CD4-positive, alpha-beta memory T cell (primary cell): ENCODE results near the gene NFATC1. TPM values are rescaled to one million over a fixed set of nuclear protein-coding genes. Genes with fewer than 3 reads are reported as not detected.
A peak's percentile ranks its signal among the peaks of the same experiment; 100 is the strongest.

Experiments used
- CTCF ChIA-PET: fragments of 350-600 bp; sonication (Branson Sonifier 250); formaldehyde crosslinking; loops from one replicate; lab custom pipeline; 2021; ENCODE audit warnings: inconsistent platforms; ENCODE audit not compliant: partially characterized antibody; lab: Charles Lee
- POLR2A ChIA-PET: fragments of 350-600 bp; sonication (Branson Sonifier 250); formaldehyde crosslinking; loops from one replicate; lab custom pipeline; 2021; ENCODE audit not compliant: partially characterized antibody; lab: Charles Lee
- DNase-seq, 5 donors: peaks; one replicate each; pipeline versions ENCODE4 v3.0.0 to v3.0.0-alpha.2; 2020 to 2022; ENCODE audit warnings: mixed read lengths in 1 of 5
- H3K27ac ChIP-seq: one replicate; pipeline ENCODE4 v1.7.0; 2013; ENCODE audit warnings: low read depth, low read length
- H3K27me3 ChIP-seq: 2 replicates; pipeline ENCODE4 v1.7.0; 2013; ENCODE audit warnings: mild to moderate bottlenecking, low read length, moderate library complexity; ENCODE audit not compliant: insufficient read depth
- H3K36me3 ChIP-seq: 2 replicates; pipeline ENCODE4 v1.7.0; 2013; ENCODE audit warnings: mild to moderate bottlenecking, low read length, moderate library complexity; ENCODE audit not compliant: insufficient read depth
- H3K4me1 ChIP-seq: 2 replicates; pipeline ENCODE4 v1.7.0; 2013; ENCODE audit warnings: mild to moderate bottlenecking, low read length, moderate library complexity; ENCODE audit not compliant: insufficient read depth
- H3K4me3 ChIP-seq, 2 donors: one replicate each; pipeline ENCODE4 v1.7.0; 2013; ENCODE audit warnings: low read length in 2 of 2, mild to moderate bottlenecking in 1 of 2
- H3K9me3 ChIP-seq, 2 donors: one replicate each; pipeline ENCODE4 v1.7.0; 2013; ENCODE audit warnings: low read length in 2 of 2, control low read depth in 1 of 2; ENCODE audit not compliant: control insufficient read depth in 1 of 2
- H3K27ac Mint-ChIP-seq, 7 donors: one replicate each; pipeline ENCODE4 v1.8.0; 2020 to 2021; ENCODE audit warnings: mixed read lengths in 7 of 7, mild to moderate bottlenecking in 6 of 7, inconsistent platforms in 3 of 7, moderate library complexity in 3 of 7
- H3K27me3 Mint-ChIP-seq, 2 donors: one replicate each; pipeline ENCODE4 v1.8.0; 2020 to 2021; ENCODE audit warnings: mixed read lengths in 2 of 2
- H3K36me3 Mint-ChIP-seq, 2 donors: one replicate each; pipeline ENCODE4 v1.8.0; 2020 to 2021; ENCODE audit warnings: mixed read lengths in 2 of 2, inconsistent platforms in 1 of 2, mild to moderate bottlenecking in 1 of 2
- H3K4me1 Mint-ChIP-seq, 4 donors: one replicate each; pipeline ENCODE4 v1.8.0; 2020 to 2021; ENCODE audit warnings: mixed read lengths in 4 of 4, mild to moderate bottlenecking in 1 of 4
- H3K4me3 Mint-ChIP-seq, 8 donors: one replicate each; pipeline ENCODE4 v1.8.0; 2020 to 2021; ENCODE audit warnings: mixed read lengths in 8 of 8, mild to moderate bottlenecking in 7 of 8, moderate library complexity in 6 of 8, inconsistent platforms in 3 of 8
- H3K9me3 Mint-ChIP-seq, 8 donors: one replicate each; pipeline ENCODE4 v1.8.0; 2020 to 2021; ENCODE audit warnings: mixed read lengths in 8 of 8, mild to moderate bottlenecking in 5 of 8, inconsistent platforms in 3 of 8, moderate library complexity in 1 of 8
- intact Hi-C: fragments of 100-400 bp; cut with micrococcal nuclease; formaldehyde crosslinking; loops from one replicate; pipeline ENCODE4 v1.15.1; 2023
- polyA plus RNA-seq, 2 donors: library from polyadenylated mRNA; unstranded; fragments of 300-500 nt; fragmentation: Illumina TruSeq; gene quantifications; one replicate each; pipeline ENCODE4 v1.2.3, GENCODE V29; 2021
- total RNA-seq, 2 experiments: library from RNA; stranded (reverse); gene quantifications; one replicate each; pipeline ENCODE4 v1.2.3, GENCODE V29; 2021

NFATC1 gene
- total and polyA plus RNA-seq, 4 experiments from 2014 or later, result 15.3 to 69.6 (median 54.9) TPM

- POLR2A ChIA-PET, result no interaction called here
- Mint-ChIP-seq H3K9me3 (peaks cover 0 to 7% (median 0%) of the 10 kb centered on the region in 8 donors), H3K27ac (peak overlapping the region in 2 of 7 donors; percentile 64 to 88), H3K4me3 (no peak overlapping the region), H3K27me3 (no peaks in the 10 kb centered on the region), H3K36me3 (peaks cover 34 to 49% of the 10 kb centered on the region in 2 donors), H3K4me1 (peaks cover 22 to 52% (median 39%) of the 10 kb centered on the region in 4 donors)
- intact Hi-C loops, result no loop called here
- Histone ChIP-seq H3K4me1 (no peaks in the 10 kb centered on the region), H3K4me3 (no peak overlapping the region), H3K9me3 (no peaks in the 10 kb centered on the region), H3K27ac (no peak overlapping the region), H3K36me3 (peaks cover 18% of the 10 kb centered on the region), H3K27me3 (no peaks in the 10 kb centered on the region)
- DNase-seq, result no peak
- CTCF ChIA-PET, result interaction anchor here (2.1 kb wide), 1 partner anchor 42 kb away, joined by 5 read pairs; no protein-coding TSS in a partner anchor
These were observed 27.7 kb downstream of the NFATC1 start for GRCh38 chr18:79423211-79424007.

- no peak overlapping the region for H3K27ac ChIP-seq
- no peaks in the 10 kb centered on the region for H3K27me3 ChIP-seq
- H3K4me1 ChIP-seq, result no peaks in the 10 kb centered on the region
- H3K4me3 ChIP-seq, result no peak overlapping the region
- DNase-seq, result no peak
- intact Hi-C loops, result no loop called here
- POLR2A ChIA-PET, result no interaction called here
- CTCF ChIA-PET, result no interaction called here
- peaks cover 24 to 51% (median 37%) of the 10 kb centered on the region in 4 donors for H3K4me1 Mint-ChIP-seq
- peak overlapping the region in 5 of 7 donors; percentile 0 to 93 (median 88) for H3K27ac Mint-ChIP-seq
- H3K36me3 Mint-ChIP-seq, result peaks cover 32 to 43% of the 10 kb centered on the region in 2 donors
- peaks cover 0 to 7% (median 0%) of the 10 kb centered on the region in 8 donors for H3K9me3 Mint-ChIP-seq
- no peaks in the 10 kb centered on the region for H3K27me3 Mint-ChIP-seq
- no peaks in the 10 kb centered on the region for H3K9me3 ChIP-seq
- H3K36me3 ChIP-seq, result peaks cover 18% of the 10 kb centered on the region
- H3K4me3 Mint-ChIP-seq, result peak overlapping the region in 2 of 8 donors; percentile 22 to 45
These were observed 28.4 kb downstream of the NFATC1 start for GRCh38 chr18:79424008-79424565.

DNA sequence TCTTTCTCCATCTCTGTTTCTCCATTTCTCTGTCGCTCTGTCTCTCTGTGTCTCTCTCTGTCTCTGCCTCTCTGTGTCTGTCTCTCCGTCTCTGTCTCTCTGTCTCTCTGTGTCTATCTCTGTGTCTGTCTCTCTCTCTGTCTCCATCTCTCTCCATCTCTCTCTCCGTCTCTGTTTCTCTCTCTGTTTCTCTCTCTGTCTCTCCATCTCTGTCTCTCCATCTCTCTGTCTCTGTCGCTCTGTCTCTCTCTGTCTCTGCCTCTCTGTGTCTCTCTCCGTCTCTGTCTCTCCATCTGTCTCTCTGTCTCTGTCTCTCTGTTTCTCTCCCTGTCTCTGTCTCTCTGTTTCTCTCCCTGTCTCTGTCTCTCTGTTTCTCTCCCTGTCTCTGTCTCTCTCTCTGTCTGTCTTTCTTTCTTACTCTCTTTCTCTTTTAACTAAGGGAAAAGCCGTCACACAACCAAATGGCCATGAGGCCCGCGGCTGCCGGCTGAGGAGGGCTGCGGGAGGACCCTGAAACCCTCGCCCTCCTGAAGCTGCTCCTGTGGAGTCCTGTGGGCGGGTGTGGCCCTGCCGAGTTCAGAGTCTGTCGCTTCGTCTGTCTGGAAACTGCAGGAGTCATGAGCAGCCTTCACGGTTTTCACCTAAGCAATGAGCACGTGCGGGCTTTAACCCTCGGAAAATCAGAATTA, 29.3 kb downstream of the NFATC1 start:
- no peak for DNase-seq
- Histone ChIP-seq H3K27me3 (no peaks in the 10 kb centered on the region), H3K27ac (no peak overlapping the region), H3K4me1 (no peaks in the 10 kb centered on the region), H3K4me3 (no peak overlapping the region), H3K9me3 (no peaks in the 10 kb centered on the region), H3K36me3 (peaks cover 18% of the 10 kb centered on the region)
- peak overlapping the region; percentile 24 to 93 (median 86) for H3K27ac Mint-ChIP-seq
- CTCF ChIA-PET, result no interaction called here
- intact Hi-C loops, result no loop called here
- peak overlapping the region in 3 of 8 donors; percentile 18 to 41 (median 22) for H3K4me3 Mint-ChIP-seq
- POLR2A ChIA-PET, result no interaction called here
- H3K36me3 Mint-ChIP-seq, result peaks cover 26 to 44% of the 10 kb centered on the region in 2 donors
- no peaks in the 10 kb centered on the region for H3K27me3 Mint-ChIP-seq
- peaks cover 0 to 4% (median 0%) of the 10 kb centered on the region in 8 donors for H3K9me3 Mint-ChIP-seq
- peaks cover 24 to 56% (median 39%) of the 10 kb centered on the region in 4 donors for H3K4me1 Mint-ChIP-seq

- Histone ChIP-seq H3K27ac (no peak overlapping the region), H3K4me1 (no peaks in the 10 kb centered on the region), H3K9me3 (no peaks in the 10 kb centered on the region), H3K4me3 (no peak overlapping the region), H3K36me3 (peaks cover 15% of the 10 kb centered on the region), H3K27me3 (no peaks in the 10 kb centered on the region)
- H3K36me3 Mint-ChIP-seq, result peaks cover 22 to 39% of the 10 kb centered on the region in 2 donors
- POLR2A ChIA-PET, result no interaction called here
- H3K4me3 Mint-ChIP-seq, result no peak overlapping the region
- H3K27me3 Mint-ChIP-seq, result no peaks in the 10 kb centered on the region
- H3K27ac Mint-ChIP-seq, result peak overlapping the region in 4 of 7 donors; percentile 37 to 44 (median 44)
- H3K9me3 Mint-ChIP-seq, result peaks cover 0 to 4% (median 0%) of the 10 kb centered on the region in 8 donors
- CTCF ChIA-PET, result no interaction called here
- no peak for DNase-seq
- peaks cover 23 to 56% (median 36%) of the 10 kb centered on the region in 4 donors for H3K4me1 Mint-ChIP-seq
- intact Hi-C loops, result no loop called here
These were observed 29.8 kb downstream of the NFATC1 start for GRCh38 chr18:79425569-79425886.

- Histone ChIP-seq H3K27me3 (no peaks in the 10 kb centered on the region), H3K27ac (no peak overlapping the region), H3K4me3 (no peak overlapping the region), H3K36me3 (peaks cover 5% of the 10 kb centered on the region), H3K4me1 (no peaks in the 10 kb centered on the region), H3K9me3 (no peaks in the 10 kb centered on the region)
- Mint-ChIP-seq H3K27me3 (no peaks in the 10 kb centered on the region), H3K27ac (peak overlapping the region in 2 of 7 donors; percentile 55 to 75), H3K36me3 (peaks cover 18 to 32% of the 10 kb centered on the region in 2 donors), H3K4me3 (no peak overlapping the region), H3K4me1 (peaks cover 25 to 60% (median 36%) of the 10 kb centered on the region in 4 donors), H3K9me3 (peaks cover 0 to 4% (median 0%) of the 10 kb centered on the region in 8 donors)
- ChIA-PET CTCF (no interaction called here), POLR2A (no interaction called here)
- DNase-seq, result no peak
- intact Hi-C loops, result no loop called here
These were observed 30.9 kb downstream of the NFATC1 start for GRCh38 chr18:79426376-79427300.

- Histone ChIP-seq H3K9me3 (no peaks in the 10 kb centered on the region), H3K27ac (no peak overlapping the region), H3K36me3 (no peaks in the 10 kb centered on the region), H3K4me1 (no peaks in the 10 kb centered on the region), H3K27me3 (no peaks in the 10 kb centered on the region), H3K4me3 (no peak overlapping the region)
- intact Hi-C loops, result no loop called here
- DNase-seq, result no peak
- Mint-ChIP-seq H3K9me3 (peaks cover 0 to 4% (median 0%) of the 10 kb centered on the region in 8 donors), H3K27ac (peak overlapping the region in 3 of 7 donors; percentile 29 to 75 (median 36)), H3K4me3 (no peak overlapping the region), H3K4me1 (peaks cover 22 to 57% (median 32%) of the 10 kb centered on the region in 4 donors), H3K27me3 (no peaks in the 10 kb centered on the region), H3K36me3 (peaks cover 13 to 29% of the 10 kb centered on the region in 2 donors)
- CTCF ChIA-PET, result no interaction called here
- POLR2A ChIA-PET, result no interaction called here
These were observed 31.9 kb downstream of the NFATC1 start for GRCh38 chr18:79427368-79428225.
